ENCODE data around the gene NAA80. TPM values are rescaled to one million over a fixed set of nuclear protein-coding genes. Genes with fewer than 3 reads are reported as not detected.
"Not testable (repeated sequence)": the region's sequence is repeated elsewhere in the genome, so short reads cannot be mapped to it uniquely, and the experiment has no call there.

The NAA80 gene
- total and polyA plus RNA-seq, 2 of the 13 experiments (the other 11 are each of a cell fraction or from before 2014, with no cell fraction given), result 3.4 to 8.7 TPM

- H3K27me3 ChIP-seq (ENCODE audit: control insufficient read depth in 1 of 2, insufficient read depth in 2 of 2, low read length in 2 of 2), result no peaks in the 10 kb centered on the region
- H3K9me3 ChIP-seq (ENCODE audit: low read length), result no peaks in the 10 kb centered on the region
- no peak for TF ChIP-seq ATAD3A (CRISPR knock-in tag; IDR thresholded peaks at IDR 0.05)
- no peak for TF ChIP-seq BRCA1 (CRISPR knock-in tag; IDR thresholded peaks at IDR 0.05)
- no peak for TF ChIP-seq ZFYVE20 (CRISPR knock-in tag; IDR thresholded peaks at IDR 0.05; ENCODE audit: borderline replicate concordance, low read depth)
- no peak for TF ChIP-seq ZNF556 (CRISPR knock-in tag; IDR thresholded peaks at IDR 0.05; ENCODE audit: borderline replicate concordance)
- peaks cover 42% of the 10 kb centered on the region for H3K4me1 ChIP-seq (ENCODE audit: insufficient read depth, low read length)
- H3K9ac ChIP-seq (ENCODE audit: insufficient read depth, low read depth, low read length), result no peak overlapping the region
- no peak for FAIRE-seq
- H3K36me3 ChIP-seq (replicated peaks in 1 of 2; ENCODE audit: control insufficient read depth in 1 of 2, insufficient read depth in 2 of 2, low read length in 2 of 2), result peaks cover 16 to 29% of the 10 kb centered on the region in 2 experiments
- WGBS (ENCODE audit: low lambda C conversion rate), result 85% methylated on average over 3 of the region's 3 CpGs
- no peak for DNase-seq (ENCODE audit: low spot score)
- ATAC-seq, result no peak; the same call in 2 of the 3 replicates
- peaks cover 10% of the 10 kb centered on the region for H3K79me2 ChIP-seq (ENCODE audit: insufficient read depth, low read length)
- BruUV-seq (replicated peaks), result no TSS peak
- POLR2A ChIA-PET, result interaction anchor here (0.8 to 13.0 kb wide), 5 partner anchors 14 to 111 kb away, joined by 3 to 222 read pairs (median 3); partner anchors contain the start of genes GNAI2, HYAL1, HYAL3 and LSMEM2
- in situ Hi-C loops (cut with HindIII; ENCODE audit: extremely low pct_ligation_motif_present, low pct_unique_long_range_greater_than_20kb) (no loop called here), intact Hi-C loops (cut with micrococcal nuclease; ENCODE audit: unreplicated experiment) (no loop called here)
- H3K4me2 ChIP-seq (ENCODE audit: low read depth, low read length), result no peak overlapping the region
- no peaks in the 10 kb centered on the region for H4K20me1 ChIP-seq (ENCODE audit: insufficient read depth, low read length)
- H3K27ac ChIP-seq (ENCODE audit: extremely low read length, insufficient read depth, low read length), result peak overlapping the region; percentile 27
- CTCF ChIA-PET (ENCODE audit: low intra/inter-chr PET ratio, low total read pairs), result no interaction called here
- H2AFZ ChIP-seq (ENCODE audit: low read length), result no peak overlapping the region
- no peak overlapping the region for H3K4me3 ChIP-seq (replicated peaks in 1 of 3; ENCODE audit: insufficient read depth in 1 of 3, low read depth in 2 of 3, low read length in 3 of 3)
Observed at GRCh38 chr3:50314342-50314741, 15.1 kb upstream of the NAA80 start.

DNA sequence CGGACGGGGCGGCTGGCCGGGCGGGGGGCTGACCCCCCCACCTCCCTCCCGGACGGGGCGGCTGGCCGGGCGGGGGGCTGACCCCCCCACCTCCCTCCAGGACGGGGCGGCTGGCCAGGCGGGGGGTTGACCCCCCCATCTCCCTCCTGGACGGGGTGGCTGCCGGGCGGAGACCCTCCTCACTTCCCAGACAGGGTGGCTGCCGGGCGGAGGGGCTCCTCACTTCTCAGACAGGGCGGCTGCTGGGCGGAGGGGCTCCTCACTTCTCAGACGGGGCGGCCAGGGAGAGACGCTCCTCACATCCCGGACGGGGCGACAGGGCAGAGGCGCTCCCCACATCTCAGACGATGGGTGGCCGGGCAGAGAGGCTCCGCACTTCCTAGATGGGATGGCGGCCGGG, 12.8 kb upstream of the NAA80 start:
- H3K9me3 ChIP-seq (ENCODE audit: low read length); intact Hi-C loops (cut with micrococcal nuclease; ENCODE audit: unreplicated experiment); H3K27ac ChIP-seq (ENCODE audit: extremely low read length, insufficient read depth, low read length); H3K27me3 ChIP-seq (ENCODE audit: control insufficient read depth in 1 of 2, insufficient read depth in 2 of 2, low read length in 2 of 2); H3K36me3 ChIP-seq (replicated peaks in 1 of 2; ENCODE audit: control insufficient read depth in 1 of 2, insufficient read depth in 2 of 2, low read length in 2 of 2); CTCF ChIA-PET (ENCODE audit: low intra/inter-chr PET ratio, low total read pairs); H3K9ac ChIP-seq (ENCODE audit: insufficient read depth, low read depth, low read length); in situ Hi-C loops (cut with HindIII; ENCODE audit: extremely low pct_ligation_motif_present, low pct_unique_long_range_greater_than_20kb); FAIRE-seq; H3K4me3 ChIP-seq (replicated peaks in 1 of 3; ENCODE audit: insufficient read depth in 1 of 3, low read depth in 2 of 3, low read length in 3 of 3); H3K4me2 ChIP-seq (ENCODE audit: low read depth, low read length); ATAC-seq; H2AFZ ChIP-seq (ENCODE audit: low read length); DNase-seq (ENCODE audit: low spot score); BruUV-seq (replicated peaks); H4K20me1 ChIP-seq (ENCODE audit: insufficient read depth, low read length); POLR2A ChIA-PET; H3K79me2 ChIP-seq (ENCODE audit: insufficient read depth, low read length): not testable (repeated sequence)
- 100% methylated on average over 5 of the region's 32 CpGs for WGBS (ENCODE audit: low lambda C conversion rate)
- peaks cover 24% of the 10 kb centered on the region for H3K4me1 ChIP-seq (ENCODE audit: insufficient read depth, low read length)
